GM12878 (cell line): Measurements from ENCODE around the gene CHURC1. TPM values are rescaled to one million over a fixed set of nuclear protein-coding genes. Genes with fewer than 3 reads are reported as not detected.

ENCODE experiments used
- ATAC-seq: fragments of 200-7000 bp; cut with Tn5 transposase; 3 replicates; pipeline ENCODE4 v1.9.1; 2020; ENCODE audit warnings: mild to moderate bottlenecking, moderate library complexity
- BruUV-seq: library from RNA; stranded (reverse); fragments of 400-500 nt; replicated peaks from 2 replicates; lab custom pipeline; 2021; lab: Mats Ljungman, UMichigan
- CTCF ChIA-PET: fragments of 300-600 bp; sonication (Branson Sonifier 250); formaldehyde crosslinking; extraction: SDS; loops from one replicate; lab custom pipeline; 2021; ENCODE audit warnings: inconsistent platforms; lab: Yijun Ruan, JAX
- POLR2A ChIA-PET: fragments of 350-600 bp; formaldehyde crosslinking; extraction: SDS; loops from one replicate; lab custom pipeline; 2021; ENCODE audit warnings: inconsistent platforms; lab: Charles Lee
- RAD21 ChIA-PET: fragments of 300-600 bp; sonication (Branson Sonifier 250); formaldehyde crosslinking; loops from one replicate; lab custom pipeline; 2023; ENCODE audit warnings: antibody characterized with exemption; ENCODE audit not compliant: unreplicated experiment; lab: Charles Lee
- SMC1A ChIA-PET: fragments of 300-600 bp; sonication (Branson Sonifier 250); formaldehyde crosslinking; loops from one replicate; lab custom pipeline; 2023; ENCODE audit not compliant: unreplicated experiment, uncharacterized antibody; lab: Charles Lee
- DNase-seq: peaks from one replicate; pipeline ENCODE4 v3.0.0-alpha.2; 2011; ENCODE audit warnings: low read depth, low spot score
- FAIRE-seq: peaks from 3 replicates; lab custom pipeline; 2011; peaks lifted over from hg19 to GRCh38; lab: Jason Lieb, UNC
- H2AFZ ChIP-seq: 2 replicates; pipeline ENCODE4 v1.6.0; 2011; ENCODE audit warnings: low read depth, low read length, control low read depth; ENCODE audit not compliant: control insufficient read depth
- H3K27ac ChIP-seq: 2 replicates; pipeline ENCODE4 v1.5.1; 2011; ENCODE audit warnings: control low read depth; ENCODE audit not compliant: control insufficient read depth, insufficient read depth
- H3K27me3 ChIP-seq, 2 experiments: replicated peaks in 1 of 2; 2 replicates each; pipeline versions ENCODE4 v1.6.0 to v1.6.1; 2011; ENCODE audit warnings: low read length in 1 of 2; ENCODE audit not compliant: control insufficient read depth in 2 of 2, insufficient read depth in 2 of 2
- H3K36me3 ChIP-seq, 2 experiments: 2 replicates each; pipeline ENCODE4 v1.5.1; 2011; ENCODE audit warnings: low read length in 1 of 2; ENCODE audit not compliant: control insufficient read depth in 2 of 2, insufficient read depth in 2 of 2
- H3K4me1 ChIP-seq: 2 replicates; pipeline ENCODE4 v1.6.1; 2011; ENCODE audit warnings: mild to moderate bottlenecking, low read length, moderate library complexity, mixed read lengths; ENCODE audit not compliant: control insufficient read depth, insufficient read depth
- H3K4me2 ChIP-seq: 2 replicates; pipeline ENCODE4 v1.6.0; 2011; ENCODE audit warnings: control low read depth; ENCODE audit not compliant: control insufficient read depth, insufficient read depth
- H3K4me3 ChIP-seq: fragments of 200-600 bp; sonication (generic); 2 replicates; pipeline ENCODE4 v1.5.1; 2016
- H3K79me2 ChIP-seq: 2 replicates; pipeline ENCODE4 v1.6.0; 2011; ENCODE audit warnings: low read length; ENCODE audit not compliant: control insufficient read depth, insufficient read depth
- H3K9ac ChIP-seq: 2 replicates; pipeline ENCODE4 v1.8.0; 2011; ENCODE audit warnings: low read length, control low read depth, mixed read lengths; ENCODE audit not compliant: control insufficient read depth, insufficient read depth
- H3K9me3 ChIP-seq: replicated peaks from 3 replicates; pipeline ENCODE4 v1.5.1; 2011; ENCODE audit warnings: mild to moderate bottlenecking, low read length; ENCODE audit not compliant: control insufficient read depth, insufficient read depth
- H4K20me1 ChIP-seq: 2 replicates; pipeline ENCODE4 v1.6.0; 2011; ENCODE audit not compliant: control insufficient read depth, insufficient read depth
- EZH2 ChIP-seq: IDR thresholded peaks from 2 replicates; pipeline ENCODE4 v1.6.1; 2012; ENCODE audit warnings: low read depth, mild to moderate bottlenecking, control low read depth, inconsistent platforms, low read length, borderline replicate concordance; ENCODE audit not compliant: control insufficient read depth
- IRF5 ChIP-seq: fragments of 450-650 bp; IDR thresholded peaks from 2 replicates; pipeline ENCODE4 v1.6.1; 2017; ENCODE audit warnings: borderline replicate concordance
- MYC ChIP-seq: IDR thresholded peaks from 2 replicates; pipeline ENCODE4 v1.6.1; 2011; ENCODE audit warnings: mild to moderate bottlenecking, low read length, moderate library complexity, inconsistent platforms; ENCODE audit not compliant: insufficient read depth, insufficient replicate concordance, insufficient read length, severe bottlenecking
- RELA ChIP-seq: fragments of 450-650 bp; IDR thresholded peaks from 2 replicates; pipeline ENCODE4 v1.8.0; 2014; ENCODE audit warnings: borderline replicate concordance; ENCODE audit not compliant: partially characterized antibody
- RFX5 ChIP-seq: IDR thresholded peaks from 2 replicates; pipeline ENCODE4 v1.6.1; 2011; ENCODE audit warnings: low read depth, low read length, improper control_type of control experiment
- SMC3 ChIP-seq: IDR thresholded peaks from 2 replicates; pipeline ENCODE4 v1.6.1; 2011; ENCODE audit warnings: low read length, improper control_type of control experiment, borderline replicate concordance
- YBX1 ChIP-seq: fragments of 450-650 bp; IDR thresholded peaks from 2 replicates; pipeline ENCODE4 v1.6.1; 2016; ENCODE audit warnings: antibody characterized with exemption
- ZNF274 ChIP-seq: IDR thresholded peaks from one replicate; pipeline ENCODE4 v1.8.0; 2011; ENCODE audit not compliant: insufficient read length, insufficient read depth
- ZNF622 ChIP-seq: fragments of 450-650 bp; IDR thresholded peaks from 2 replicates; pipeline ENCODE4 v1.6.1; 2017; ENCODE audit warnings: mild to moderate bottlenecking, inconsistent platforms
- in situ Hi-C: fragments of 300-500 bp; cut with MboI; formaldehyde crosslinking; loops from 9 replicates; pipeline ENCODE4 v1.14.3; 2018; ENCODE audit warnings: mixed read lengths
- intact Hi-C: fragments of 100-400 bp; cut with micrococcal nuclease; formaldehyde crosslinking; loops from one replicate; pipeline ENCODE4 v1.14.2; 2022; ENCODE audit not compliant: unreplicated experiment
- polyA plus RNA-seq, 11 experiments: library from polyadenylated mRNA; depleted of rRNA in 4 of 11; unstranded in 6 of 11; stranded (reverse) in 5 of 11; fragments of >200 nt; fragmentation: Nextera tagmentation in 4 of 11; fragmentation: Illumina TruSeq in 1 of 11; extraction: Ambion mirVana in 4 of 11; extraction: Trizol in 1 of 11; gene quantifications; 1 replicate in 1 of 11; 2 replicates in 10 of 11; pipeline versions ENCODE4 v1.2.1 to v1.2.3, GENCODE V29; 2011 to 2016; ENCODE audit warnings: inconsistent platforms in 2 of 11, missing spikeins in 2 of 11, low read depth in 1 of 11
- total RNA-seq, 4 experiments: library from RNA; depleted of rRNA in 3 of 4; stranded (reverse); fragments of >200 nt in 3 of 4; fragmentation: Illumina TruSeq in 1 of 4; extraction: Trizol in 1 of 4; gene quantifications; 2 replicates each; pipeline versions ENCODE4 v1.2.1 to v1.2.3, GENCODE V29; 2013 to 2021

Gene CHURC1
- total and polyA plus RNA-seq, 10 of the 15 experiments (the other 5 are each of a cell fraction or from before 2014, with no cell fraction given), result 41.0 to 421 (median 140) TPM

- no peak overlapping the region for H3K4me3 ChIP-seq
- RAD21 ChIA-PET, result interaction anchor here (1.3 kb wide), 1 partner anchor 13 kb away, joined by 3 read pairs; no protein-coding TSS in a partner anchor
- TF ChIP-seq YBX1 (no peak), RELA (no peak), EZH2 (no peak), RFX5 (no peak), SMC3 (no peak), ZNF622 (no peak), IRF5 (no peak), MYC (no peak), ZNF274 (no peak)
- H3K27ac ChIP-seq, result no peak overlapping the region
- DNase-seq (no peak), FAIRE-seq (no peak), ATAC-seq (no peak)
- in situ Hi-C loops, result no loop called here
- no peaks in the 10 kb centered on the region for H4K20me1 ChIP-seq
- CTCF ChIA-PET, result interaction anchor here (0.7 to 2.9 kb wide), 2 partner anchors 15 to 314 kb away, joined by 3 to 12 read pairs; no protein-coding TSS in a partner anchor
- no peaks in the 10 kb centered on the region for H3K36me3 ChIP-seq
- intact Hi-C loops, result no loop called here
- BruUV-seq, result no TSS peak
- SMC1A ChIA-PET, result interaction anchor here (2.0 to 3.3 kb wide), 2 partner anchors 15 to 37 kb away, joined by 8 to 13 read pairs; partner anchors contain the start of gene CHURC1
- peaks cover 19% of the 10 kb centered on the region for H3K4me1 ChIP-seq
- POLR2A ChIA-PET, result interaction anchor here (0.6 to 2.0 kb wide), 3 partner anchors 15 to 37 kb away, joined by 4 to 9 read pairs (median 6); partner anchors contain the start of gene CHURC1
- no peaks in the 10 kb centered on the region for H3K79me2 ChIP-seq
- no peaks in the 10 kb centered on the region for H3K27me3 ChIP-seq
- no peak overlapping the region for H3K4me2 ChIP-seq
- no peak overlapping the region for H2AFZ ChIP-seq
- no peaks in the 10 kb centered on the region for H3K9me3 ChIP-seq
- no peak overlapping the region for H3K9ac ChIP-seq
Measured at GRCh38 chr14:64951724-64952123, 37.5 kb downstream of the CHURC1 start.
